Stimulated activated CD4-positive, alpha-beta T cell treated with anti-CD3 and anti-CD28 coated beads, Interleukin-4, amount 100 ng/mL, for 48 hours (primary cell): ENCODE data around the gene C17orf58.

Experiments used
- DNase-seq, 2 donors: peaks; one replicate each; pipeline ENCODE4 v3.0.0-alpha.2; 2020; ENCODE audit warnings: low read depth in 2 of 2

C17orf58 gene

DNA sequence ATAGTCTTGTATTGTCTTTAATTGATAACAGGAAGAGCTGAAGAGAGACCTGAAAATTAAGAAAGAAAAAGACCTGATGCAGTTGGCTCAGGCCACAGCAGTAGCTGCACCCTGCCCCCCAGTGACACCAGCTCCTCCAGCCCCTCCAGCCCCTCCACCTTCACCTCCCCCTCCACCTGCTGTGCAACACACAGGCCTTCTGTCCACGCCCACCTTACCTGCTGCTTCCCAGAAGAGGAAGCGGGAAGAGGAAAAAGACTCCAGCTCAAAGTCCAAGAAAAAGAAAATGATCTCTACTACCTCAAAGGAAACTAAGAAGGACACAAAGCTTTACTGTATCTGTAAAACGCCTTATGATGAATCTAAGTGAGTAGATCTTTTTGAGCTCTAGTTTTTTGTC, 36.8 kb downstream of the C17orf58 start:
- DNase-seq = no peak

DNA sequence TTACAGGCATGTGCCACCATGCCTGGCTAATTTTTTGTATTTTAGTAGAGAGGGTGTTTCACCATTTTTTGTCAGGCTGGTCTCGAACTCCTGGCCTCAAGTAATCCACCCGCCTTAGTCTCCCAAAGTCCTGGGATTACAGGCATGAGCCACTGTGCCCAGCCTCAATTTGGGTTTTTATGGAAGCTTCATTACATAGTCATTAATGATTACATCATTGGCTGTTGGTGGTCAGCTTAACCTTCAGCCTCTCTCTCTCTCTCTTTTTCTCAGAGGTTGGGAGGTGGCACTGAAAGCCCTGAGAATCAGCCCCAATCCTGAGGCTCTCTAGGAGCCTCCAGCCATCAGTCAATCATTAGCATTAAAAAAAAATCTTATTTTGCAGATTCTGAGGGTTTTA, 45.3 kb downstream of the C17orf58 start:
- DNase-seq = no peak

DNA sequence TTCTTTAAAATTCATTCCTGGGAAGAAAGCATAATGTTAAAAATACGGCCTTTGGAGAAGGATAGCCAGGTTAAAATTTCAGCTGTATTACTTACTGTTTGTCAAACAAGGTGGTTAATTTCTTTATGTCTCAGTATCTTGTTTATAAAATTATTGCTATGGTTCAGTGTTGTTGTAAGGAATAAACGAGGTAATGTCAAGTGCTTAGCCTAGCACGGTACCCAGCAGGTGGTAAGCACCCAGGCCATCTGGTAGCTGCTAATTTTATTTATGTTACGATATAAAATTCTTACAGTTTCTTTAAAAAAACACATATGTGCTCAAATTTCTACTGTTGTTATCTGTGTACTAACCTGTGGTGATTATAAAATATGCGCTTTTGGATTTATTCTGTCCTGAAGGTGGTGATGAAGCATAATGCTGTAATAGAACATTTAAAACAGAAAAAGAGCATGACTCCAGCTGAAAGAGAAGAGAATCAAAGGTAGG, 48.9 kb downstream of the C17orf58 start:
- no peak for DNase-seq

DNA sequence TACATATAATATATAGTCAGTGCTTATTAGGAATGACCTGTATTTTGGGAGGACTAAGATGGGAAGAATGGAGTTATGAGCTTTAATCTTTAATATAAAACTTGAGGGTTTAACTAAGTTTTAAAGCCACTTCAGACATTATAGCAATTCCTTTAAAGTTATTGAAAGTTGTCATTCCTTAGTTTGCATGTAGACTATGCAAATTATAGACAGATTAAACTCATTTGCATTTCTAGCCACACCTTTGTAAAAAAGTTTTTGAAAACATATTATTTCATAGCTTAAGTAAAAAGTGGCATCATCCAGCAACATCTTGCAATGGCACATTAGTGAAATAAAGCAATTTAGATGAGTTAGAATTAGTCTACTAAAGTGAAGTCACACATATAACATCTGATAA, 49.8 kb downstream of the C17orf58 start:
- no peak for DNase-seq

DNA sequence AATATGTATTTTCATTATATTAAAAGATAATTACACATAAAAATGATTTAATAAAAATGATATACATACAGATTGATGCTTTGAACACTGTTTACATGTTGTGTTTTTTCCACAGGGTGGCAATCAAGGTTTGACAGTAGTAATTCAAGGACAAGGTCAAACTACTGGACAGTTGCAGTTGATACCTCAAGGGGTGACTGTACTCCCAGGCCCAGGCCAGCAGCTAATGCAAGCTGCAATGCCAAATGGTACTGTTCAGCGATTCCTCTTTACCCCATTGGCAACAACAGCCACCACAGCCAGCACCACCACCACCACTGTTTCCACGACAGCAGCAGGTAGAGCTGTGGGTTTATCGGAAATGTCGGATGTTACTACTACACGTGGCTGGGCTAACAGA, 52.2 kb downstream of the C17orf58 start:
- DNase-seq = no peak

DNA sequence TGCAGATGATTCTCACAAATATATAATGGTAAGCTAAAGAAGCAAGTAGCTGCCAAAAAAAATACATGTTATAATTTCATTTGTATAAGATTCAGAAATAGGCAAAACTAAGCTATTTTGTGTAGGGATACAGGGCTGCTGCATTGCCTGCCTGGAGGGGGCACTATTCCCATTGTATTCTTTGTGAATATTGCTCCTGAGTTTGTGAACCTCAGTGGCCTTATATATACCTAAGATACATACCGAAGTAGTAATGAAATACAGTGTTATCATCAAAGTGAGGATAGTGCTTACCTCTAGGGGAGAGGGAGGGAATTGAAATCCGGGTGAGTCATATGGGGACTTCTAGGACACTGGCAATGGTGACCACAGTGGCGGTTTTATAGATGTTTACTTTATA, 53.5 kb downstream of the C17orf58 start:
- DNase-seq = no peak
